Cardiac muscle cell (in vitro differentiated cells and primary cell): ENCODE measurements around the gene FBXW5. TPM values are rescaled to one million over a fixed set of nuclear protein-coding genes. Genes with fewer than 3 reads are reported as not detected.

Experiments used
- DNase-seq, 2 donors: peaks; one replicate each; pipeline versions ENCODE4 v3.0.0 to v3.0.0-alpha.2; 2010 to 2017; ENCODE audit warnings: low read depth in 1 of 2, low spot score in 1 of 2
- H3K27ac ChIP-seq: fragments of 200-600 bp; sonication (generic); 2 replicates; pipeline ENCODE4 v1.5.1; 2016
- H3K27me3 ChIP-seq: fragments of 200-600 bp; sonication (generic); 2 replicates; pipeline ENCODE4 v1.6.0; 2016; ENCODE audit warnings: control low read depth
- H3K36me3 ChIP-seq: fragments of 200-600 bp; sonication (generic); 2 replicates; pipeline ENCODE4 v1.5.1; 2016; ENCODE audit warnings: control low read depth
- H3K4me1 ChIP-seq: fragments of 200-600 bp; sonication (generic); 2 replicates; pipeline ENCODE4 v1.8.1; 2017; ENCODE audit warnings: low read depth, mild to moderate bottlenecking, mixed run types
- H3K4me3 ChIP-seq: fragments of 200-600 bp; sonication (generic); 2 replicates; pipeline ENCODE4 v1.5.1; 2016; ENCODE audit warnings: mild to moderate bottlenecking
- H3K9me3 ChIP-seq: fragments of 200-600 bp; sonication (generic); 2 replicates; pipeline ENCODE4 v1.5.1; 2017; ENCODE audit warnings: low read depth, mild to moderate bottlenecking, control low read depth
- CTCF ChIP-seq: IDR thresholded peaks from 2 replicates; pipeline ENCODE4 v1.5.1; 2012; ENCODE audit warnings: low read depth, mild to moderate bottlenecking, low read length
- polyA plus RNA-seq: library from polyadenylated mRNA; unstranded; fragments of >200 nt; fragmentation: Nextera tagmentation; extraction: Ambion mirVana; gene quantifications from 2 replicates; pipeline ENCODE4 v1.2.1, GENCODE V29; 2016
- total RNA-seq: library from RNA; depleted of rRNA; stranded (reverse); fragments of >200 nt; gene quantifications from 2 replicates; pipeline ENCODE4 v1.2.3, GENCODE V29; 2016

FBXW5 gene
- total and polyA plus RNA-seq, 2 experiments from 2014 or later: 119 to 188 TPM

GRCh38 chr9:136951541-136952320 lies 7.2 kb upstream of the FBXW5 start, which contains the start of gene LCN12:
Gene LCN12 (plus strand): TSS chr9:136952273. CDS start chr9:136952328, 55 bp downstream.
- H3K27me3 ChIP-seq: no peaks in the 10 kb centered on the region

GRCh38 chr9:136950656-136951276 lies 6.2 kb upstream of the FBXW5 start:
- Histone ChIP-seq H3K27me3 (no peaks in the 10 kb centered on the region), H3K9me3 (no peaks in the 10 kb centered on the region), H3K4me1 (peaks cover 17% of the 10 kb centered on the region), H3K27ac (peak overlapping the region; percentile 96), H3K4me3 (peak overlapping the region; percentile 47), H3K36me3 (no peaks in the 10 kb centered on the region)
- no peak for TF ChIP-seq CTCF
- no peak for DNase-seq

More at GRCh38 chr9:136951541-136952320, 7.2 kb upstream of the FBXW5 start, which contains the start of gene LCN12:
- no peak for TF ChIP-seq CTCF
- Histone ChIP-seq H3K4me1 (peaks cover 17% of the 10 kb centered on the region), H3K9me3 (no peaks in the 10 kb centered on the region), H3K36me3 (no peaks in the 10 kb centered on the region), H3K4me3 (no peak within 1 kb of the TSS), H3K27ac (peak within 1 kb of the TSS; percentile 43)
- DNase-seq: no peak

- peaks cover 17% of the 10 kb centered on the region for H3K4me1 ChIP-seq
Measured at GRCh38 chr9:136949817-136950655, 5.5 kb upstream of the FBXW5 start.

GRCh38 chr9:136949239-136949816 lies 4.8 kb upstream of the FBXW5 start:
- no peak for DNase-seq
- TF ChIP-seq CTCF: no peak
- Histone ChIP-seq H3K4me3 (peak overlapping the region; percentile 47), H3K27ac (peak overlapping the region; percentile 96), H3K27me3 (no peaks in the 10 kb centered on the region), H3K4me1 (peaks cover 17% of the 10 kb centered on the region), H3K36me3 (no peaks in the 10 kb centered on the region), H3K9me3 (no peaks in the 10 kb centered on the region)

More at GRCh38 chr9:136949817-136950655, 5.5 kb upstream of the FBXW5 start:
- Histone ChIP-seq H3K4me3 (peak overlapping the region; percentile 47), H3K27me3 (no peaks in the 10 kb centered on the region), H3K9me3 (no peaks in the 10 kb centered on the region), H3K27ac (peak overlapping the region; percentile 96), H3K36me3 (no peaks in the 10 kb centered on the region)
- TF ChIP-seq CTCF: no peak
- DNase-seq: peak; percentile 76 to 94

GRCh38 chr9:136947955-136948510 lies 3.5 kb upstream of the FBXW5 start:
- DNase-seq: peak; percentile 44 to 74
- Histone ChIP-seq H3K9me3 (no peaks in the 10 kb centered on the region), H3K27ac (peak overlapping the region; percentile 20), H3K27me3 (no peaks in the 10 kb centered on the region), H3K4me1 (peaks cover 17% of the 10 kb centered on the region), H3K4me3 (no peak overlapping the region), H3K36me3 (no peaks in the 10 kb centered on the region)
- TF ChIP-seq CTCF: peak; percentile 66
